ENCODE measurements around the gene APOL3.

DNA sequence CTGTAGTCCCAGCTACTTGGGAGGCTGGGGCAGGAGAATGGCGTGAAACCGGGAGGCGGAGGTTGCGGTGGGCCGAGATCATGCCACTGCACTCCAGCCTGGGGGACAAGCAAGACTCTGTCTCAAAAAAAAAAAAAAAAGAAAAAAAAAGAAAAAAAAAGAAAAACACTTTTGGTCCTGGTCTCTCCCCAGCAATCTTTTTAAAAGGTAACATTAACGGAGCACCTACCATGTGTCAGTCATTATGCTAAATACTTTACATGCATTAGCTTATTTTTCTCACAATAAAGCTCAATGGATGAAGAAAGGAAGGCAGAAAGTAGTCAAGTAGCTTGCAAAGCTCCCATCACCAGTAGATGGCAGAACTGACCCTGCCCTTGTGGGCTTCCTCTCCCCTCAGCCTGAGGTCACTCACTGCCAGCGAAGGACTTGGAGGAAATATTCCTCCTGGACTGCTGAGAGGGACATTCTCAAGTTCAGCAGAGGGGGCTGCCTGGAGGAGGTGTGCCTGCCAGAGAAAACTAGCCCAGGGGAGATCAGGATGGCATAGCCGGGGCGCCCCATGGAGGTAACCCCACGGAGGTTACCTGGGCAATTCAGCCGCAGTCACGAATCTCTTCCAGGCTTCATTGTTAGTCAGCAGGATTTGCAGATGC lies 15.5 kb downstream of the APOL3 start:
- TF ChIP-seq CTCF (IDR thresholded peaks at IDR 0.05) = peak; percentile 81 to 94 (median 88)
- no peak for TF ChIP-seq POLR2A (IDR thresholded peaks at IDR 0.05)

Measured in adrenal gland (tissue), 5 donors.